HepG2 (cell line): ENCODE measurements around the gene STAT6. TPM values are rescaled to one million over a fixed set of nuclear protein-coding genes. Genes with fewer than 3 reads are reported as not detected.
A peak's percentile ranks its signal among the peaks of the same experiment; 100 is the strongest.

Experiments
- ADNP ChIP-seq: sonication (generic); formaldehyde crosslinking; IDR thresholded peaks from 2 replicates; pipeline ENCODE4 v1.4.0; 2020; ENCODE audit warnings: missing genetic modification reagents
- ATF1 ChIP-seq: IDR thresholded peaks from 2 replicates; pipeline ENCODE4 v1.6.1; 2016; ENCODE audit warnings: mild to moderate bottlenecking, control low read depth
- BCL6 ChIP-seq: IDR thresholded peaks from 2 replicates; pipeline ENCODE4 v1.6.1; 2016; ENCODE audit warnings: missing genetic modification reagents, missing compliant biosample characterization
- CC2D1A ChIP-seq: sonication (generic); formaldehyde crosslinking; IDR thresholded peaks from 2 replicates; pipeline ENCODE4 v1.8.1; 2023; ENCODE audit warnings: mild to moderate bottlenecking, missing genetic modification reagents
- ELF4 ChIP-seq: sonication (generic); formaldehyde crosslinking; IDR thresholded peaks from 2 replicates; pipeline ENCODE4 v1.5.0; 2020; ENCODE audit warnings: missing genetic modification reagents, mild to moderate bottlenecking, moderate library complexity, borderline replicate concordance
- FOXA3 ChIP-seq: IDR thresholded peaks from 2 replicates; pipeline ENCODE4 v1.6.1; 2016; ENCODE audit warnings: missing genetic modification reagents, missing compliant biosample characterization
- FOXJ3 ChIP-seq: sonication (generic); formaldehyde crosslinking; IDR thresholded peaks from 2 replicates; pipeline ENCODE4 v1.4.0; 2020; ENCODE audit warnings: missing genetic modification reagents, mild to moderate bottlenecking, borderline replicate concordance
- HES4 ChIP-seq: sonication (generic); formaldehyde crosslinking; IDR thresholded peaks from 2 replicates; pipeline ENCODE4 v1.9.0; 2021; ENCODE audit warnings: mild to moderate bottlenecking, missing genetic modification reagents, borderline replicate concordance
- KLF9 ChIP-seq: IDR thresholded peaks from 2 replicates; pipeline ENCODE4 v1.6.1; 2016; ENCODE audit warnings: low read depth
- MXI1 ChIP-seq: IDR thresholded peaks from 3 replicates; pipeline ENCODE4 v1.6.1; 2012; ENCODE audit warnings: low read depth, low read length, inconsistent platforms, borderline replicate concordance
- RELA ChIP-seq: sonication (generic); formaldehyde crosslinking; IDR thresholded peaks from 2 replicates; pipeline ENCODE4 v1.4.0; 2020; ENCODE audit warnings: missing genetic modification reagents
- REPIN1 ChIP-seq: sonication (generic); formaldehyde crosslinking; IDR thresholded peaks from 2 replicates; pipeline ENCODE4 v1.8.0; 2022; ENCODE audit warnings: missing genetic modification reagents, low read depth, mild to moderate bottlenecking, borderline replicate concordance
- SAFB2 ChIP-seq: sonication (generic); formaldehyde crosslinking; IDR thresholded peaks from 2 replicates; pipeline ENCODE4 v1.5.1; 2020; ENCODE audit warnings: missing genetic modification reagents, low read depth, mild to moderate bottlenecking, borderline replicate concordance
- SNRNP70 ChIP-seq: fragments of 200-400 bp; formaldehyde crosslinking; IDR thresholded peaks from 2 replicates; pipeline ENCODE4 v1.6.1; 2017; ENCODE audit warnings: mild to moderate bottlenecking, low read depth, low read length, moderate library complexity
- TP53 ChIP-seq: sonication (generic); formaldehyde crosslinking; conservative IDR thresholded peaks from 2 replicates; pipeline ENCODE4 v1.4.0; 2020; ENCODE audit warnings: missing genetic modification reagents
- YEATS2 ChIP-seq: sonication (generic); formaldehyde crosslinking; IDR thresholded peaks from 2 replicates; pipeline ENCODE4 v1.4.0; 2020; ENCODE audit warnings: missing genetic modification reagents, borderline replicate concordance
- ZBTB21 ChIP-seq: sonication (generic); formaldehyde crosslinking; IDR thresholded peaks from 2 replicates; pipeline ENCODE4 v1.4.0; 2020; ENCODE audit warnings: missing genetic modification reagents
- ZBTB7B ChIP-seq: sonication (generic); formaldehyde crosslinking; IDR thresholded peaks from 2 replicates; pipeline ENCODE4 v1.4.0; 2020; ENCODE audit warnings: missing genetic modification reagents
- ZNF768 ChIP-seq: sonication (generic); formaldehyde crosslinking; IDR thresholded peaks from 2 replicates; pipeline ENCODE4 v1.4.0; 2020; ENCODE audit warnings: missing genetic modification reagents
- ZSCAN31 ChIP-seq: sonication (generic); formaldehyde crosslinking; IDR thresholded peaks from 2 replicates; pipeline ENCODE4 v1.5.0; 2020; ENCODE audit warnings: low read depth, mild to moderate bottlenecking, missing genetic modification reagents
- polyA plus RNA-seq, 8 experiments: library from polyadenylated mRNA; depleted of rRNA in 3 of 8; stranded (reverse) in 7 of 8; unstranded in 1 of 8; fragments of >200 nt; fragmentation: Illumina TruSeq in 4 of 8; extraction: Trizol in 4 of 8; gene quantifications; 2 replicates each; pipeline versions ENCODE4 v1.2.1 to v1.2.3, GENCODE V29; 2011 to 2016; ENCODE audit warnings: low read depth in 4 of 8, missing spikeins in 1 of 8, mixed read lengths in 1 of 8; ENCODE audit not compliant: insufficient read depth in 1 of 8
- total RNA-seq, 5 experiments: library from RNA; depleted of rRNA; stranded (reverse); fragments of >200 nt; fragmentation: Illumina TruSeq; extraction: Trizol; gene quantifications; 2 replicates each; pipeline ENCODE4 v1.2.3, GENCODE V29; 2016; ENCODE audit warnings: low read depth in 1 of 5
- TF ChIP-seq, protein P1 (sequence below): sonication (generic); formaldehyde crosslinking; IDR thresholded peaks from 2 replicates; pipeline ENCODE4 v1.5.0; 2020; ENCODE audit warnings: mild to moderate bottlenecking, missing genetic modification reagents, borderline replicate concordance
- TF ChIP-seq, protein P2 (sequence below): IDR thresholded peaks from 2 replicates; pipeline ENCODE4 v1.6.1; 2016
- TF ChIP-seq, protein P3 (sequence below): IDR thresholded peaks from 2 replicates; pipeline ENCODE4 v1.6.1; 2018; ENCODE audit warnings: missing genetic modification reagents
- TF ChIP-seq, protein P4 (sequence below): sonication (generic); formaldehyde crosslinking; IDR thresholded peaks from 2 replicates; pipeline ENCODE4 v1.9.0; 2021; ENCODE audit warnings: missing genetic modification reagents, mild to moderate bottlenecking, borderline replicate concordance

Gene STAT6
- total and polyA plus RNA-seq, 2 of the 13 experiments (the other 11 are each of a cell fraction or from before 2014, with no cell fraction given) = 28.0 to 62.2 TPM

DNA sequence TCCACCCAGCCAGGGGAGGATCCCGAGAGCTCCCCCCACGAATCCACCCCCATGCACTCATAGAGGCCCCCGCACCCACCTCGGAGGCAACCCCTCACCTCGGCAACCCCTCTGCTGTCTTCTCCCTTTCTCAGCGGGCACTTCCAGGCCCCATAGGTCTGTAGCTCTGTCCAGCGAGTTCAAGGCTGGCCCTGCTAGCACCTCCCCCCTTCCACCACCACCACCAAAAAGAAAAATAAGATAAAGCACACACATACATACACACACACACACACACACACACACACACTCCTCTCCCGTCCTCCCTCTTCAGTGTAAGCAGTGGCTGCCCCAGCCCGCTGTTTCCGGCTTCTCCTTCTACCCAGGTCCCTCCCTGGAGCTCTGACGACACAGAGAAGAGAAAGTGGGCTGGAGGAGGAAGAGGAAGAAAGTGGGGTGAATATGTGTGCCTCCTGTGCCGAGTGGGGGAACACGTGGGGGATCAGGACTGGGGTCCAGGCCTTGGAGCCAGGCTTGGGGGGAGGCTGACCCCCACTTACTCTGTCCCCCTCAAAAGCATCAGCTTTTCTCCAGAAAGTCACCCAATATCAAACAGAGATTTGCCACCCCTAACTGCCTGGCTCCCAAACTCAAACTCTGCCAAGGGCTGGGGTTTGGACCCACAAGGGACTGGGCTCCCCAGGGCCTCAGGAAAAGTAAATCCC is at the start of gene STAT6 (continued):
- 0 out of 2 replicates have a peak, but pooled peaks have one; percentile 43 for TF ChIP-seq CC2D1A (CRISPR knock-in tag)
- TF ChIP-seq ATF1 (CRISPR knock-in tag) = no peak
- TF ChIP-seq, protein P1, sequence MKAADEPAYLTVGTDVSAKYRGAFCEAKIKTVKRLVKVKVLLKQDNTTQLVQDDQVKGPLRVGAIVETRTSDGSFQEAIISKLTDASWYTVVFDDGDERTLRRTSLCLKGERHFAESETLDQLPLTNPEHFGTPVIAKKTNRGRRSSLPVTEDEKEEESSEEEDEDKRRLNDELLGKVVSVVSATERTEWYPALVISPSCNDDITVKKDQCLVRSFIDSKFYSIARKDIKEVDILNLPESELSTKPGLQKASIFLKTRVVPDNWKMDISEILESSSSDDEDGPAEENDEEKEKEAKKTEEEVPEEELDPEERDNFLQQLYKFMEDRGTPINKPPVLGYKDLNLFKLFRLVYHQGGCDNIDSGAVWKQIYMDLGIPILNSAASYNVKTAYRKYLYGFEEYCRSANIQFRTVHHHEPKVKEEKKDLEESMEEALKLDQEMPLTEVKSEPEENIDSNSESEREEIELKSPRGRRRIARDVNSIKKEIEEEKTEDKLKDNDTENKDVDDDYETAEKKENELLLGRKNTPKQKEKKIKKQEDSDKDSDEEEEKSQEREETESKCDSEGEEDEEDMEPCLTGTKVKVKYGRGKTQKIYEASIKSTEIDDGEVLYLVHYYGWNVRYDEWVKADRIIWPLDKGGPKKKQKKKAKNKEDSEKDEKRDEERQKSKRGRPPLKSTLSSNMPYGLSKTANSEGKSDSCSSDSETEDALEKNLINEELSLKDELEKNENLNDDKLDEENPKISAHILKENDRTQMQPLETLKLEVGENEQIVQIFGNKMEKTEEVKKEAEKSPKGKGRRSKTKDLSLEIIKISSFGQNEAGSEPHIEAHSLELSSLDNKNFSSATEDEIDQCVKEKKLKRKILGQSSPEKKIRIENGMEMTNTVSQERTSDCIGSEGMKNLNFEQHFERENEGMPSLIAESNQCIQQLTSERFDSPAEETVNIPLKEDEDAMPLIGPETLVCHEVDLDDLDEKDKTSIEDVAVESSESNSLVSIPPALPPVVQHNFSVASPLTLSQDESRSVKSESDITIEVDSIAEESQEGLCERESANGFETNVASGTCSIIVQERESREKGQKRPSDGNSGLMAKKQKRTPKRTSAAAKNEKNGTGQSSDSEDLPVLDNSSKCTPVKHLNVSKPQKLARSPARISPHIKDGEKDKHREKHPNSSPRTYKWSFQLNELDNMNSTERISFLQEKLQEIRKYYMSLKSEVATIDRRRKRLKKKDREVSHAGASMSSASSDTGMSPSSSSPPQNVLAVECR (CRISPR knock-in tag) = peak; percentile 1; the same call in 1 of the 2 replicates
- TF ChIP-seq BCL6 = no peak
- TF ChIP-seq TP53 (CRISPR knock-in tag) = no peak
- TF ChIP-seq ADNP (CRISPR knock-in tag) = no peak
- no peak for TF ChIP-seq ZBTB7B (CRISPR knock-in tag)
- no peak for TF ChIP-seq ZSCAN31 (CRISPR knock-in tag)
- TF ChIP-seq, protein P2, sequence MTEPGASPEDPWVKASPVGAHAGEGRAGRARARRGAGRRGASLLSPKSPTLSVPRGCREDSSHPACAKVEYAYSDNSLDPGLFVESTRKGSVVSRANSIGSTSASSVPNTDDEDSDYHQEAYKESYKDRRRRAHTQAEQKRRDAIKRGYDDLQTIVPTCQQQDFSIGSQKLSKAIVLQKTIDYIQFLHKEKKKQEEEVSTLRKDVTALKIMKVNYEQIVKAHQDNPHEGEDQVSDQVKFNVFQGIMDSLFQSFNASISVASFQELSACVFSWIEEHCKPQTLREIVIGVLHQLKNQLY (CRISPR knock-in tag) = no peak
- no peak for TF ChIP-seq ELF4 (CRISPR knock-in tag)
- peak; percentile 12; the same call in 1 of the 2 replicates for TF ChIP-seq YEATS2 (CRISPR knock-in tag)
- TF ChIP-seq FOXA3 (CRISPR knock-in tag) = no peak
- no peak for TF ChIP-seq FOXJ3 (CRISPR knock-in tag)
- no peak for TF ChIP-seq HES4 (CRISPR knock-in tag)
- TF ChIP-seq MXI1 = 0 out of 3 replicates have a peak, but pooled peaks have one; percentile 19
- no peak for TF ChIP-seq SNRNP70
- no peak for TF ChIP-seq KLF9 (CRISPR knock-in tag)
- no peak for TF ChIP-seq RELA
- TF ChIP-seq, protein P3, sequence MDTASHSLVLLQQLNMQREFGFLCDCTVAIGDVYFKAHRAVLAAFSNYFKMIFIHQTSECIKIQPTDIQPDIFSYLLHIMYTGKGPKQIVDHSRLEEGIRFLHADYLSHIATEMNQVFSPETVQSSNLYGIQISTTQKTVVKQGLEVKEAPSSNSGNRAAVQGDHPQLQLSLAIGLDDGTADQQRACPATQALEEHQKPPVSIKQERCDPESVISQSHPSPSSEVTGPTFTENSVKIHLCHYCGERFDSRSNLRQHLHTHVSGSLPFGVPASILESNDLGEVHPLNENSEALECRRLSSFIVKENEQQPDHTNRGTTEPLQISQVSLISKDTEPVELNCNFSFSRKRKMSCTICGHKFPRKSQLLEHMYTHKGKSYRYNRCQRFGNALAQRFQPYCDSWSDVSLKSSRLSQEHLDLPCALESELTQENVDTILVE (CRISPR knock-in tag) = 0 out of 2 replicates have a peak, but pooled peaks have one; percentile 9
- TF ChIP-seq REPIN1 (CRISPR knock-in tag) = 0 out of 2 replicates have a peak, but pooled peaks have one; percentile 17
- no peak; the same call in 1 of the 2 replicates for TF ChIP-seq SAFB2 (CRISPR knock-in tag)
- TF ChIP-seq ZBTB21 (CRISPR knock-in tag) = peak; percentile 20; the same call in 1 of the 2 replicates
- no peak for TF ChIP-seq ZNF768 (CRISPR knock-in tag)
- TF ChIP-seq, protein P4, sequence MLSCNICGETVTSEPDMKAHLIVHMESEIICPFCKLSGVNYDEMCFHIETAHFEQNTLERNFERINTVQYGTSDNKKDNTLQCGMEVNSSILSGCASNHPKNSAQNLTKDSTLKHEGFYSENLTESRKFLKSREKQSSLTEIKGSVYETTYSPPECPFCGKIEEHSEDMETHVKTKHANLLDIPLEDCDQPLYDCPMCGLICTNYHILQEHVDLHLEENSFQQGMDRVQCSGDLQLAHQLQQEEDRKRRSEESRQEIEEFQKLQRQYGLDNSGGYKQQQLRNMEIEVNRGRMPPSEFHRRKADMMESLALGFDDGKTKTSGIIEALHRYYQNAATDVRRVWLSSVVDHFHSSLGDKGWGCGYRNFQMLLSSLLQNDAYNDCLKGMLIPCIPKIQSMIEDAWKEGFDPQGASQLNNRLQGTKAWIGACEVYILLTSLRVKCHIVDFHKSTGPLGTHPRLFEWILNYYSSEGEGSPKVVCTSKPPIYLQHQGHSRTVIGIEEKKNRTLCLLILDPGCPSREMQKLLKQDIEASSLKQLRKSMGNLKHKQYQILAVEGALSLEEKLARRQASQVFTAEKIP (CRISPR knock-in tag) = no peak
